ENCODE measurements around the gene TSSK6.

Gene TSSK6

DNA sequence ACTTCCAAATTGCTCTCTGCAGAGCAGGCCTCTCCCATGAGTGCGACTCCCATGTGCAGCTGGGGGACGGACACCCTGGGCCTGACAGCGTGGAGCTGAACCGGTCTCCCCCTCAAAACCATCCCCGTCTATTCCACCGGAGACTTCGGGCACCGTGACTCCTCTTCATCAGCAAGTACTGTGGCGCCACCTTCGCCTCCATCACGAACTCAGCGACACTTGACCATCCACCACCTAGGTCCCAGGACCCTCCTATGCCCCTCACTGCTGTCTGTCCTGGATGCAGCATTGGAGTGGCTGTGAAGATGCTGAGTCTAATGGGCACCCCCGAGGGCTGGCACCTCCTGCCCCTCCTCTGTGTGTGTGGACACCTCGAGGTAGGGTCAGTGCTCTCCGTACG lies 43.3 kb upstream of the TSSK6 start:
- Histone ChIP-seq H4K8ac (ENCODE audit: low read depth, low read length) (no peak overlapping the region), H3K4me3 (ENCODE audit: low read length) (no peak overlapping the region), H3K79me2 (ENCODE audit: control insufficient read depth, insufficient read depth, low read length) (no peaks in the 10 kb centered on the region), H3K79me1 (ENCODE audit: low read length) (no peaks in the 10 kb centered on the region), H2AK5ac (ENCODE audit: low read length) (no peak overlapping the region), H3K27me3 (ENCODE audit: insufficient read depth, low read length, poor library complexity) (no peaks in the 10 kb centered on the region), H3K18ac (ENCODE audit: low read length) (no peak overlapping the region), H3K56ac (ENCODE audit: low read length) (no peak overlapping the region), H3K27ac (ENCODE audit: low read depth, low read length) (no peak overlapping the region), H3K9ac (ENCODE audit: low read length) (no peak overlapping the region), H2BK120ac (ENCODE audit: low read depth, low read length) (no peak overlapping the region), H2BK5ac (ENCODE audit: low read length) (no peak overlapping the region), H3K4ac (ENCODE audit: low read depth, low read length) (no peak overlapping the region), H3K23ac (ENCODE audit: low read length) (peak overlapping the region; percentile 80), H3K36me3 (ENCODE audit: control insufficient read depth, insufficient read depth, low read length) (no peaks in the 10 kb centered on the region), H3K4me2 (ENCODE audit: low read length) (no peak overlapping the region), H2BK15ac (replicated peaks; ENCODE audit: low read depth) (no peak overlapping the region), H4K5ac (ENCODE audit: low read length) (no peak overlapping the region), H3K4me1 (ENCODE audit: control insufficient read depth, low read depth, low read length) (no peaks in the 10 kb centered on the region)
- no CpG with 5 or more reads among the region's 16 CpGs for WGBS (ENCODE audit: extremely low coverage, insufficient coverage, low lambda C conversion rate)
- DNase-seq = no peak

DNA sequence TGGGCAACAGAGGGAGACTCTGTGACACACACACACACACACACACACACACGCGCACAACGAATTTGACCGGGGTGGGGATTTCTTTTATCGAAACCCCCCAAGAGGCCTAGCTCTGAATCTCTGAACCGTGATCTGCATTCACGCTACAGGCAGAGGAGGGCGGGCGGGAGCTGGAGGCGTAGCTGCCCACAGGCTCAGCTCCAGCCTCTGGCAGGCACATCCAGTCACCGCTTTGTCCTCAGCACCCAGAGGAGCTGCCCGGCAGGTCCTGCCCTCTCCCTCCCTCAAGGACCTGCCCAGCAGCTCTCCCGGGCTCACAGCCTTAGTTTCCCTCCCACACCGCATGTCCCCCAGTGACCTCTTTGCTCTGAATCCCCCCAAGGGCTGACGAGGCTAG lies 42.7 kb upstream of the TSSK6 start:
- H3K79me1 ChIP-seq (ENCODE audit: low read length) = no peaks in the 10 kb centered on the region
- H3K27ac ChIP-seq (ENCODE audit: low read depth, low read length) = no peak overlapping the region
- no peaks in the 10 kb centered on the region for H3K27me3 ChIP-seq (ENCODE audit: insufficient read depth, low read length, poor library complexity)
- H4K5ac ChIP-seq (ENCODE audit: low read length) = no peak overlapping the region
- H2BK15ac ChIP-seq (replicated peaks; ENCODE audit: low read depth) = no peak overlapping the region
- H3K4ac ChIP-seq (ENCODE audit: low read depth, low read length) = no peak overlapping the region
- H2AK5ac ChIP-seq (ENCODE audit: low read length) = no peak overlapping the region
- H3K9ac ChIP-seq (ENCODE audit: low read length) = no peak overlapping the region
- H3K23ac ChIP-seq (ENCODE audit: low read length) = no peak overlapping the region
- H2BK5ac ChIP-seq (ENCODE audit: low read length) = no peak overlapping the region
- no peak overlapping the region for H3K4me2 ChIP-seq (ENCODE audit: low read length)
- H2BK120ac ChIP-seq (ENCODE audit: low read depth, low read length) = no peak overlapping the region
- H3K18ac ChIP-seq (ENCODE audit: low read length) = no peak overlapping the region
- no peak overlapping the region for H3K4me3 ChIP-seq (ENCODE audit: low read length)
- no CpG with 5 or more reads among the region's 15 CpGs for WGBS (ENCODE audit: extremely low coverage, insufficient coverage, low lambda C conversion rate)
- H3K79me2 ChIP-seq (ENCODE audit: control insufficient read depth, insufficient read depth, low read length) = no peaks in the 10 kb centered on the region
- H3K56ac ChIP-seq (ENCODE audit: low read length) = no peak overlapping the region
- no peaks in the 10 kb centered on the region for H3K36me3 ChIP-seq (ENCODE audit: control insufficient read depth, insufficient read depth, low read length)
- H4K8ac ChIP-seq (ENCODE audit: low read depth, low read length) = no peak overlapping the region
- DNase-seq = no peak
- H3K4me1 ChIP-seq (ENCODE audit: control insufficient read depth, low read depth, low read length) = no peaks in the 10 kb centered on the region

DNA sequence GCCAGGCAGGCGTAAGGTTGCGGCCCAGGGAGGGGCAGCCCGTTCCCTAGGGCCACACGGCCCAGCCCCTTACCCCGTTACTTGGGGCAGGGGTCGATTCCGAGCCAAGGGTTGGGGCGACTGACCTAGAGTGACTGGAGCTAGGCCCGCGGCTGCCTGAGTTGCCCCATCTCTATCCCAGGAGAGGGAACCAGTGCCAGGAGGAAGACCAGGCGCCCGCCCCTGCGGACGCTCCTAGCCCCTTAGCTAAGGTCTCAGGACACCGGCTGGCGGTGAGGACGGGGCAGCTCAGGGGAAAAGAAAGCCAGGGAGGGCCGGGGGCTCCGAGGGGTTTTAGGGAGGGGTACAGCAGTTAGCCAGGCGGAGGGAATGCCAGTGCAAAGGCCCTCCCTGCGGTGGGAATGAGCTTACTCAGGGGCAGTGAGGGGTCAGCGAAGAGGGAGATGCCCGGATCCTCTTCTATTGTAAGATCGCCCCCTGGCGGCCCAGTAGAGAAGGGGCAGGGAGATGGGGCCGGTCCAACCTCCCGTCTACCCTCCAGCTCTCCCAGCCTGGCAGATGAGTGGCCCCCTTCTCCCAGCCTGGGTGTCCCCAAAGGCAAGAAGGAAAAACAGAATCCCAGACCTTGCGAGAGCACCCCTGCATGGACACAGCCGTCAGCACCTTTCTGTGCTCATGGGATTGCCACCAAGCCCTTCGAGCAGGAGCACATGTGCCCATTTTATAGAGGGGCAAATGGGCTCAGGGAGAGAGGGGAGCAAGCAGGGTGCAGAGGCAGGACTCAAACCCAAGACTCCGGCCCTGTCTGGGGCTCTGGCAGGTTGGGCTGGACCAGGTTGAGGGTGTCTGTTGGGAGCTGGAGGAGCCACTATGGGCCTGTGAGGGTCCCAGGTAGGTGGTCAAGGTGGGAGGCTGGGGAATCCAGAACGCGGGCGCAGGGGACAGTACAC lies 39.0 kb upstream of the TSSK6 start:
- Histone ChIP-seq H2AK5ac (ENCODE audit: low read length) (no peak overlapping the region), H3K4me2 (ENCODE audit: low read length) (no peak overlapping the region), H3K23ac (ENCODE audit: low read length) (no peak overlapping the region), H3K9ac (ENCODE audit: low read length) (no peak overlapping the region), H3K56ac (ENCODE audit: low read length) (no peak overlapping the region), H3K18ac (ENCODE audit: low read length) (no peak overlapping the region), H2BK5ac (ENCODE audit: low read length) (no peak overlapping the region), H3K27ac (ENCODE audit: low read depth, low read length) (no peak overlapping the region), H2BK120ac (ENCODE audit: low read depth, low read length) (no peak overlapping the region), H2BK15ac (replicated peaks; ENCODE audit: low read depth) (no peak overlapping the region), H3K79me2 (ENCODE audit: control insufficient read depth, insufficient read depth, low read length) (no peaks in the 10 kb centered on the region), H3K79me1 (ENCODE audit: low read length) (no peaks in the 10 kb centered on the region), H4K8ac (ENCODE audit: low read depth, low read length) (no peak overlapping the region), H3K4me3 (ENCODE audit: low read length) (no peak overlapping the region), H3K27me3 (ENCODE audit: insufficient read depth, low read length, poor library complexity) (no peaks in the 10 kb centered on the region), H3K4ac (ENCODE audit: low read depth, low read length) (no peak overlapping the region), H4K5ac (ENCODE audit: low read length) (no peak overlapping the region), H3K36me3 (ENCODE audit: control insufficient read depth, insufficient read depth, low read length) (no peaks in the 10 kb centered on the region), H3K4me1 (ENCODE audit: control insufficient read depth, low read depth, low read length) (no peaks in the 10 kb centered on the region)
- peak; percentile 73 for DNase-seq
- no CpG with 5 or more reads among the region's 34 CpGs for WGBS (ENCODE audit: extremely low coverage, insufficient coverage, low lambda C conversion rate)

DNA sequence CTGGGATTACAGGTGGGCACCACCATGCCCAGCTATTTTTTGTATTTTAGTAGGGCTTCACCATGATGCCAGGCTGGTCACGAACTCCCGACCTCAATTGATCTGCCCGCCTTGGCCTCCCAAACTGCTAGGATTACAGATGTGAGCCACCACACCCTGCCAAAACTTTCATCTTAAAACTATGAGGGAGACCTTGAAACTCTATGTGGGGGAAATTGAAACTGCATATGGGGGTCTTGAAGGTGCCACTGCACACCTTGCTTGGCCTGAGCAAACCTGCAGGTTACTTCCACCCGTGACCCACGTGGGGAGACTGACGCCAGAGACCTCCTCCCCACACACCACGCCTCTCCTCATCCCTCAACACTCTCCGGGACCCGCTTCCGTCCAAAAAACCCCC lies 38.3 kb upstream of the TSSK6 start:
- H3K4me1 ChIP-seq (ENCODE audit: control insufficient read depth, low read depth, low read length) = no peaks in the 10 kb centered on the region

DNA sequence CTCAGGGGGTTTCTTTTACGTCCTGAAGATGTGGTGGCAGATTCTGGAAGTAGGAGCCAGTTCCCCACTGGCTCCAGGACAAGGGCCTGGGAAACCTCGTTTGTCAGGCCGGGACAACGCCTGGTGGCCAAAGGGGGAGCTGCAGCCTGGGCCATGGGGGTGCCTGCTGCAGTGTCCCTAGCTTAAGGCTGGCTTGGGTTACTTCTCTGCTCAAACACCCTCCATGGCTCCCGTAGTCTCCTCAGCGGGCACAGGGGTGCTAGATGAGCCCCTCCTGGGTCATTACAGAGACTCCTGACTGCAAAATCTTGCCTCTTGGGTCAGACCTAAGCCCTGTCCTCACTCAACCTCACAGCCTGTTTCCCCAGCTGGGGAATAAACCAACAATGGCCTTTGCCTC lies 37.5 kb upstream of the TSSK6 start:
- no peak overlapping the region for H2BK5ac ChIP-seq (ENCODE audit: low read length)
- H4K5ac ChIP-seq (ENCODE audit: low read length) = no peak overlapping the region
- DNase-seq = peak; percentile 66
- no peaks in the 10 kb centered on the region for H3K36me3 ChIP-seq (ENCODE audit: control insufficient read depth, insufficient read depth, low read length)
- WGBS (ENCODE audit: extremely low coverage, insufficient coverage, low lambda C conversion rate) = no CpG with 5 or more reads among the region's 6 CpGs
- H3K4me2 ChIP-seq (ENCODE audit: low read length) = no peak overlapping the region
- H3K18ac ChIP-seq (ENCODE audit: low read length) = no peak overlapping the region
- no peak overlapping the region for H4K8ac ChIP-seq (ENCODE audit: low read depth, low read length)
- H3K4me1 ChIP-seq (ENCODE audit: control insufficient read depth, low read depth, low read length) = no peaks in the 10 kb centered on the region
- no peak overlapping the region for H2AK5ac ChIP-seq (ENCODE audit: low read length)
- no peak overlapping the region for H3K23ac ChIP-seq (ENCODE audit: low read length)
- no peaks in the 10 kb centered on the region for H3K79me1 ChIP-seq (ENCODE audit: low read length)
- no peak overlapping the region for H3K56ac ChIP-seq (ENCODE audit: low read length)
- H3K27ac ChIP-seq (ENCODE audit: low read depth, low read length) = no peak overlapping the region
- H2BK120ac ChIP-seq (ENCODE audit: low read depth, low read length) = no peak overlapping the region
- H3K9ac ChIP-seq (ENCODE audit: low read length) = no peak overlapping the region
- no peak overlapping the region for H2BK15ac ChIP-seq (replicated peaks; ENCODE audit: low read depth)
- H3K79me2 ChIP-seq (ENCODE audit: control insufficient read depth, insufficient read depth, low read length) = no peaks in the 10 kb centered on the region
- H3K4me3 ChIP-seq (ENCODE audit: low read length) = no peak overlapping the region
- no peak overlapping the region for H3K4ac ChIP-seq (ENCODE audit: low read depth, low read length)
- H3K27me3 ChIP-seq (ENCODE audit: insufficient read depth, low read length, poor library complexity) = no peaks in the 10 kb centered on the region

More for the DNA sequence above, 38.3 kb upstream of the TSSK6 start:
- Histone ChIP-seq H2BK5ac (ENCODE audit: low read length) (no peak overlapping the region), H3K9ac (ENCODE audit: low read length) (no peak overlapping the region), H3K4me3 (ENCODE audit: low read length) (no peak overlapping the region), H3K18ac (ENCODE audit: low read length) (no peak overlapping the region), H2AK5ac (ENCODE audit: low read length) (no peak overlapping the region), H4K5ac (ENCODE audit: low read length) (no peak overlapping the region), H2BK15ac (replicated peaks; ENCODE audit: low read depth) (no peak overlapping the region), H3K23ac (ENCODE audit: low read length) (no peak overlapping the region), H3K27me3 (ENCODE audit: insufficient read depth, low read length, poor library complexity) (no peaks in the 10 kb centered on the region), H3K27ac (ENCODE audit: low read depth, low read length) (no peak overlapping the region), H4K8ac (ENCODE audit: low read depth, low read length) (no peak overlapping the region), H3K4me2 (ENCODE audit: low read length) (no peak overlapping the region), H3K4ac (ENCODE audit: low read depth, low read length) (no peak overlapping the region), H3K79me2 (ENCODE audit: control insufficient read depth, insufficient read depth, low read length) (no peaks in the 10 kb centered on the region), H2BK120ac (ENCODE audit: low read depth, low read length) (no peak overlapping the region), H3K36me3 (ENCODE audit: control insufficient read depth, insufficient read depth, low read length) (no peaks in the 10 kb centered on the region), H3K79me1 (ENCODE audit: low read length) (no peaks in the 10 kb centered on the region), H3K56ac (ENCODE audit: low read length) (no peak overlapping the region)
- no CpG with 5 or more reads among the region's 10 CpGs for WGBS (ENCODE audit: extremely low coverage, insufficient coverage, low lambda C conversion rate)
- no peak for DNase-seq

DNA sequence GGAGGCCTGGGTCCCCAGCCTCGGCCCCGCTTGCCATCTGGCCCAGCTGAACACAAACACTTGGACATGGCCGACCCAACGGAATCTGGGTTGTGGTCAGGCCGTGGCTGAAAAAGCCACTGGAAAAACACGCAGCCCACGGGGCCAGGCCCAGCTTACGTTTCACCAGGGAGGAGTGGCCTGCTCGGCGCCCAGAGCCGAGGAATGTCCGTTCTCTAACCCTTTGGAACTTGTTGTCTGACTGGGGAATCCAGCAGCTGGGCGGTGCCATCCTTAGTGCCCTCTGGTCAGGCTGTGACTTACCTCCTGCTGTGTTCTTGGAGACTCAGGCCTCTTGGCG lies 36.5 kb upstream of the TSSK6 start:
- no peak overlapping the region for H4K8ac ChIP-seq (ENCODE audit: low read depth, low read length)
- no peak overlapping the region for H3K56ac ChIP-seq (ENCODE audit: low read length)
- H2BK5ac ChIP-seq (ENCODE audit: low read length) = no peak overlapping the region
- no peak overlapping the region for H3K4ac ChIP-seq (ENCODE audit: low read depth, low read length)
- no peak overlapping the region for H3K9ac ChIP-seq (ENCODE audit: low read length)
- no peaks in the 10 kb centered on the region for H3K79me1 ChIP-seq (ENCODE audit: low read length)
- H3K79me2 ChIP-seq (ENCODE audit: control insufficient read depth, insufficient read depth, low read length) = no peaks in the 10 kb centered on the region
- no peaks in the 10 kb centered on the region for H3K27me3 ChIP-seq (ENCODE audit: insufficient read depth, low read length, poor library complexity)
- no peak overlapping the region for H3K4me2 ChIP-seq (ENCODE audit: low read length)
- no CpG with 5 or more reads among the region's 14 CpGs for WGBS (ENCODE audit: extremely low coverage, insufficient coverage, low lambda C conversion rate)
- no peak overlapping the region for H3K4me3 ChIP-seq (ENCODE audit: low read length)
- H3K4me1 ChIP-seq (ENCODE audit: control insufficient read depth, low read depth, low read length) = no peaks in the 10 kb centered on the region
- H3K18ac ChIP-seq (ENCODE audit: low read length) = no peak overlapping the region
- DNase-seq = no peak
- H2AK5ac ChIP-seq (ENCODE audit: low read length) = no peak overlapping the region
- no peak overlapping the region for H3K27ac ChIP-seq (ENCODE audit: low read depth, low read length)
- no peak overlapping the region for H3K23ac ChIP-seq (ENCODE audit: low read length)
- no peaks in the 10 kb centered on the region for H3K36me3 ChIP-seq (ENCODE audit: control insufficient read depth, insufficient read depth, low read length)
- no peak overlapping the region for H2BK15ac ChIP-seq (replicated peaks; ENCODE audit: low read depth)
- H4K5ac ChIP-seq (ENCODE audit: low read length) = no peak overlapping the region
- no peak overlapping the region for H2BK120ac ChIP-seq (ENCODE audit: low read depth, low read length)

Data from mesendoderm (in vitro differentiated cells).